Measurements from ENCODE around the gene RFFL.

RFFL gene

GRCh38 chr17:34958438-34958837 is 105.1 kb downstream of the RFFL start:
- no peak for DNase-seq

Data from stimulated activated CD4-positive, alpha-beta T cell treated with anti-CD3 and anti-CD28 coated beads, Interleukin-15, amount 100 ng/mL, for 24 hours (primary cell).